ENCODE data around the gene ATP6V1B1.

GRCh38 chr2:70981866-70982810 is 46.4 kb downstream of the ATP6V1B1 start:
- no peak for TF ChIP-seq CTCF (IDR thresholded peaks at IDR 0.05; ENCODE audit: low read depth, low read length, poor library complexity, severe bottlenecking)
- no peak for TF ChIP-seq EZH2phosphoT487 (IDR thresholded peaks at IDR 0.05; ENCODE audit: borderline replicate concordance, low read length)

All from DOHH2 (cell line).